HG03025 (cell line): ENCODE results near the gene DLST.

ENCODE experiments used
- ATAC-seq: cut with Tn5 transposase; IDR thresholded peaks from one replicate; pipeline ENCODE4 v1.9.1; 2021; ENCODE audit warnings: mild to moderate bottlenecking, moderate library complexity; ENCODE audit not compliant: unreplicated experiment, low FRiP score

The DLST gene

GRCh38 chr14:74936151-74936550 lies 54.4 kb downstream of the DLST start:
- ATAC-seq = no peak

GRCh38 chr14:74936731-74937130 lies 55.0 kb downstream of the DLST start:
- no peak for ATAC-seq

- no peak for ATAC-seq
These were observed 55.5 kb downstream of the DLST start for GRCh38 chr14:74937171-74937570.

GRCh38 chr14:74938531-74939495 lies 57.1 kb downstream of the DLST start:
- no peak for ATAC-seq

- ATAC-seq = no peak
These were observed 59.3 kb downstream of the DLST start for GRCh38 chr14:74940956-74941565.

GRCh38 chr14:74941676-74942097 lies 60.0 kb downstream of the DLST start:
- no peak for ATAC-seq

GRCh38 chr14:74942181-74942580 lies 60.5 kb downstream of the DLST start:
- no peak for ATAC-seq

GRCh38 chr14:74942608-74943007 lies 60.9 kb downstream of the DLST start:
- ATAC-seq = no peak

GRCh38 chr14:74945261-74945851 lies 63.6 kb downstream of the DLST start:
- ATAC-seq = no peak

GRCh38 chr14:74945852-74946658 lies 64.3 kb downstream of the DLST start:
- no peak for ATAC-seq

- ATAC-seq = no peak
These were observed 65.1 kb downstream of the DLST start for GRCh38 chr14:74946659-74947281.

GRCh38 chr14:74947353-74948227 lies 65.9 kb downstream of the DLST start:
- no peak for ATAC-seq

GRCh38 chr14:74948228-74949175 lies 66.8 kb downstream of the DLST start:
- no peak for ATAC-seq

- ATAC-seq = no peak
These were observed 67.5 kb downstream of the DLST start for GRCh38 chr14:74949191-74949601.

GRCh38 chr14:74949859-74950573 lies 68.3 kb downstream of the DLST start:
- no peak for ATAC-seq

GRCh38 chr14:74950795-74951442 lies 69.2 kb downstream of the DLST start:
- ATAC-seq = no peak
